Renal cortex interstitium (tissue), 11 donors: Measurements from ENCODE around the gene PLCD1. TPM values are rescaled to one million over a fixed set of nuclear protein-coding genes. Genes with fewer than 3 reads are reported as not detected.
"Not testable (repeated sequence)": the region's sequence is repeated elsewhere in the genome, so short reads cannot be mapped to it uniquely, and the experiment has no call there.

ENCODE experiments used
- DNase-seq, 11 donors: peaks; one replicate each; pipeline ENCODE4 v3.0.0-alpha.2; 2013; ENCODE audit warnings: low read depth in 9 of 11, low spot score in 4 of 11; ENCODE audit errors: extremely low read depth in 1 of 11
- polyA plus RNA-seq, 3 donors: library from polyadenylated mRNA; unstranded; fragments of 120-200 nt; gene quantifications; one replicate each; pipeline ENCODE4 v1.2.1, GENCODE V29; 2013; ENCODE audit not compliant: insufficient read length in 3 of 3

PLCD1 gene
- polyA plus RNA-seq, 3 donors = 21.6 to 23.2 (median 21.9) TPM

DNA sequence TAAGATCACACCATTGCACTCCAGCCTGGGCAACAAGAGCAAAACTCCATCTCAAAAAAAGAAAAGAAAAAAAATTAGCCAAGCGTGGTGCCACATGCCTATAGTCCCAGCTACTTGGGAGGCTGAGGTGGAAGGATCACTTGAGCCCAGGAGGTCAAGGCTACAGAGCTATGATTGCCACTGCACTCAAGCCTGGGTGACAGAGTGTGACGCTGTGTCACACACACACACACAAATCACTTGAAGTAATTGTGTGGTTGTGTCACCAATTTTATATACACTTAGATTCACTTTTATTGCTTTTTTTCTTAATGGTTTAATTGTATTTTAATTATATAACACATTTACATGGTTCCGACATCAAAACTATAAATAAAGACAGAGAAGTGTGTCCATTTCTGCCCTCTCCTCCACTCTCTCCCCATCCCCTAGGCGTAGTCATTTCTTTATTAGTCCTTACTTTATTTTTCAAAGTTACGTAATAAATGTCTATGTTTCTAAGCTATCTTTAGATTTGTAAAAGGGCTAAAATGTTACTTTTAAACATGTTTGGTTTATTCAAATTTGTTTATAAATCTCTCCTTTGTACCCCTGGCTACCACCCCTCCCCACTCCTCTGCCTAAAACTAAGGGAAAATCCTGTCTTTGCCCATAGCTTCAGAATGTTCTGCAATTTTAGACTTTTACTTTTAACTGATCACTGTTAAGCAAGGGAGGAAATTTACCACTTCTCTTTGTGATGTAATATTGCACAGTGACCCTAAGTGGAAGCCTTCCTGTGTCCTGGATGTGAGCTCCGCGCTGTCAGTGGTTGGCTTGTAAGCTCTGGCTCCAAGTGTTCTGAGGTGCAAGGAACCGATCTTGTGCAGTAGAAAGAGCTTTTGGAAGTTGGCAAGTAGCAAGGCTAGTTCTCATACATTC, 49.6 kb downstream of the PLCD1 start:
- DNase-seq = no peak

GRCh38 chr3:37974121-37975083, 55.0 kb downstream of the PLCD1 start:
- peak in 2 of 11 donors; percentile 34 to 43 for DNase-seq

- DNase-seq = no peak
Observed at GRCh38 chr3:37973246-37974054, 56.0 kb downstream of the PLCD1 start.

DNA sequence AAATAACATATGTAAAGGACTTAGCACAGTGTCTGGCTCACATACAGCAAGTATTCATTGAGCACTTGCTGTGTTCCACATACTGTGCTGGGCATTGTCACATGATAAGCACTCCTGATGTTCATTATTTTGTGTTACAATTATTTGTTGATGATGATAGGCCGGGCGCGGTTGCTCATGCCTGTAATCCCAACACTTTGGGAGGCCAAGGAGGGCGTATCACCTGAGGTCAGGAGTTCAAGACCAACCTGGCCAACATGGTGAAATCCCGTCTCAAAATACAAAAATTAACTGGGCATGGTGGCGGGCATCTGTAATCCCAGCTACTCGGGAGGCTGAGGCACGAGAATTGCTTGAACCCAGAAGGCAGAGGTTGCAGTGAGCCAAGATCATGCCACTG, 57.4 kb downstream of the PLCD1 start:
- DNase-seq = not testable (repeated sequence)

DNA sequence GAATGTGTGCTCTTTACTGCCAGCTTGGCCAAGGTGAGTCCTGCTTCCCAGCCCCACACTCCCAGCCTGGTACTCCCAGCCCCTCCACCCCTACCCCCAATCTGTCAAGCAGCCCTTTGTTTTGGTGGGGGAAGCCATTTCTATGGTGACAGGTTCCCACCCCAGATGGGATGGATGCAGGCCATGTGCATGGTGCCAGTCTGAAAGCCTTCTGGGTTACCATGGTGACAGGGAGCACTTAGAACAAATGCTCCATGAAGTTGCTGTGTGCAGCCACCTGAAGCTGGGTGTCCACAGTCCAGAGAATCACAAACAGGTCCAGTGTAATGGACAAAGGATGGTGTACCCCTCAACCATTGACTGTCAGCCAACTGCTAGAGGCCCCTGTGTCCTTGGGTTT, 58.0 kb downstream of the PLCD1 start:
- DNase-seq = no peak

GRCh38 chr3:37970802-37971201, 58.6 kb downstream of the PLCD1 start:
- DNase-seq = no peak

DNA sequence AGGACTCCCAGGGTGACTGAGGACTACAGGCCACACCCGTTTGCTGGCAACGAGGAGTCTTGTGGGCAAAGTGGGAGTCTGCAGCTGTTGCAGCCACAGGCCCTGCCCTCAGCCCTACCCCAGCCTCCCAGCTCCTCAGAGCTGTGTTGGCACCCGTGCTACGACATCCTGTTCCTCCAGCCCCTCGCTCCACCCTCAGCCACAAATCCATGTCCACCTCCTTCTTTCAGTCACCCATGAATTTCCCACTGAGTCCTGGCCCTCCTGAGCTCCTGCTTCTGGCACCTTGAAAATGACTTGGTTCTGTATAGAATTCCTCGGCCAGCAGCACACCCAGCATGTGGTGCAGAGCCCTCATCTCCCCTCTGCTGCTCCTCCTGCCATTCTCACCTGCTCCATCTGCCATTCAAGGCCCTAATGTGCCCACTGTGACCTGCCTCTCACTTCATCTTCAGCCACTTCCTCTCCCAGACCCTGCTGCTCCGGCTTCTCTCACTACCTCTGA, 59.8 kb downstream of the PLCD1 start:
- DNase-seq = no peak

DNA sequence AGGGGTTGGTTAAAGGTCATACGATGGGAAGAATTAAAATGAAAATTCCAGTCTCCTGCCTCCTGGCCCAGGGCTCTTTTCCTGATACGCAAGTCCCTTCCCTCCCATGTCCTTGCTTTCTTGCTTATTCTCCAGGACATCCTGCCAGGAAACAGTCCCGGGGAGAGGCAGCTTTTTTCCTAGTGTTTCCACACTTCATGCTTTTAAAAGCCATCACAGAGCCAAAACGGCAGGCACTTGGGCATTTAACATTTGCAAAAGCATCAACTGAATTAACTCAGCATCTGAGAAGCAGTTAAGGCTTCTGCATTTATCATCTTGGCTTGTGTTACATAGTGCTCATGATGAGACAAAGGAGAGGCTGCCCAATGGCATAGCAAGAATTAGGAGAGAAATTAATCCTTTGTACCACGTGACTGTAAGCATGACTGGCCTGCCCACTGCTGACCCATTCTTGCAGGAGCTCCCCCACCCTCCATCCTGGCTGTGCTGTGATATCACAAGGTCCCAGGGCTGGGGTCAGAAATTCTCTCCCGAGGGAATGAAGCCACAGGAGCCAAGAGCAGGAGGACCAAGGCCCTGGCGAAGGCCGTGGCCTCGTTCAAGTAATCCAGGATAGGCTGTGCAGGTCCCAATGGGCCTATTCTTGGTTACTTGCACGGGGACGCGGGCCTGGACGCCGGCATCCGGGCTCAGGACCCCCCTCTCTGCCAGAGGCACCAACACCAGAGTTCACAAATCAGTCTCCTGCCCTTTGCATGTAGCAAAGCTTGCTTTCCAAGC, 60.4 kb downstream of the PLCD1 start:
- no peak for DNase-seq

GRCh38 chr3:37968199-37968598, 61.2 kb downstream of the PLCD1 start:
- no peak for DNase-seq

GRCh38 chr3:37967260-37967881, 62.1 kb downstream of the PLCD1 start:
- DNase-seq = peak in 1 of 11 donors; percentile 65

- peak in 5 of 11 donors; percentile 56 to 85 (median 67) for DNase-seq
Observed at GRCh38 chr3:37964716-37965115, 64.7 kb downstream of the PLCD1 start.

GRCh38 chr3:37964146-37964545, 65.3 kb downstream of the PLCD1 start:
- no peak for DNase-seq

DNA sequence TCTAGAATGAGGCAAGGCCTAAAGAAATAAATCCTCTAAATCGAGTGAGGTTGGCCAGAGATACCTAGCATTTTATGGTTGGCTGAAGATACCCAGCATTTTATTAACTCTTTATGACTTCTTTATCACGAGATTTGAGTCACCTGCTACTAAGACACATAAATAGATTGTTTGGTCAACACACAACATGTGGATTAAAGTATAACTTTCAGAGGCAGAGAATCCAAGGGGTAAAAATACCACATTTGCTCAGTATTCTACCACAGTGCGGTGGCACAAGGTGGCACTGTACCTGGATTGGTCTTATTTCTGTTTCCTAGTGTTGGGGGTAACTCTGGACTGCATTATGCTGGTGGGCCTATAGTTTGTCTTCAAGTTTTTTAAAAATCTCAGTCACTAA, 65.8 kb downstream of the PLCD1 start:
- DNase-seq = no peak

- no peak for DNase-seq
Observed at GRCh38 chr3:37963016-37963415, 66.4 kb downstream of the PLCD1 start.

DNA sequence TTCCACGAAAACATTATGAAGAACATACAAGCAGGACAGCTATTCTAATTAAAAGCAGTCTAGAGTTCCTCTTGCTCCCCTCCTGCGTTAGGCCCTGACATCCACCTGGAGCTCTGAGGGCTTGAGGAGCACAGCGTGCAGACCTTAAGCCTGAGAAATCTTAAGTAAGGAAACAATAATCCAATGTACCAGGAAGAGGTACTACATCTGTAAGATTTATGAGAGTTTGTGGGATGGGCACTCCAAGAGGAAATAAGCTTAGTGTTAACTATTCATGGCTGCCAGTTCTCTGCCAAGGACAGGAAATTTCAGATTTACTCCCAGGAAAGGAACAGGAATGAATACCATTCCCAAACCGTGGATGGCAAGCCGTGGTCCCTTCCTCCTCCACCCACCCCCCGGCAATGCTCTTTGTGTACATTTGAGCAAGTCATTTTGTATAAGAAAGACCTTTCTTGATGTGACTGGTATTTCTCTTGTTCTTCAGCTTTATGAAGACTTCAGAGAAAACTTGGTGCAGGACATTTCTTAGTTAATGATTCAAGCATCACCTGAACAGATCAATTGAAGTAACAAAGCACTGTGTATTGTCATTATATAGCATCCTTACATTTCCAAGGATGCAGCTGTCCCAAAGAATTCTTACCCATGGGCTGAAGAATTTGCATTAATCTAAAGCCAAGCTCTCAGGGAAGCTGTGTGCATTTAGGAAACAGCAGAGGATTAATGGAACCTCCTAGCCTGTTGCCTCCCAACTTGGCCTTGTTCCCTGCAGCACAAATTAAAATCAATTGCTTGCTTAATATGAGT, 67.6 kb downstream of the PLCD1 start:
- no peak for DNase-seq

- no peak for DNase-seq
Observed at GRCh38 chr3:37957539-37957936, 71.9 kb downstream of the PLCD1 start.
